Islet of Langerhans (tissue), 1 donor: Measurements from ENCODE around the gene FHAD1.

Experiments
- FAIRE-seq: peaks from one replicate; lab custom pipeline; 2011; peaks lifted over from hg19 to GRCh38; lab: Jason Lieb, UNC

FHAD1 gene

GRCh38 chr1:15326691-15327588 lies 79.9 kb downstream of the FHAD1 start:
- FAIRE-seq = no peak

GRCh38 chr1:15328351-15329103 lies 81.5 kb downstream of the FHAD1 start:
- peak; percentile 82 for FAIRE-seq

- no peak for FAIRE-seq
Measured at GRCh38 chr1:15329104-15329820, 82.2 kb downstream of the FHAD1 start.

- no peak for FAIRE-seq
Measured at GRCh38 chr1:15330028-15330427, 83.0 kb downstream of the FHAD1 start.

GRCh38 chr1:15331180-15331579 lies 84.2 kb downstream of the FHAD1 start:
- no peak for FAIRE-seq

- FAIRE-seq = no peak
Measured at GRCh38 chr1:15331734-15332133, 84.7 kb downstream of the FHAD1 start.

GRCh38 chr1:15332525-15332924 lies 85.5 kb downstream of the FHAD1 start:
- FAIRE-seq = no peak

- no peak for FAIRE-seq
Measured at GRCh38 chr1:15332952-15333715, 86.1 kb downstream of the FHAD1 start.

- FAIRE-seq = no peak
Measured at GRCh38 chr1:15334995-15335394, 88.0 kb downstream of the FHAD1 start.

- no peak for FAIRE-seq
Measured at GRCh38 chr1:15336866-15337265, 89.8 kb downstream of the FHAD1 start.

- FAIRE-seq = no peak
Measured at GRCh38 chr1:15337656-15338402, 90.8 kb downstream of the FHAD1 start.

GRCh38 chr1:15339570-15339969 lies 92.5 kb downstream of the FHAD1 start:
- FAIRE-seq = no peak

GRCh38 chr1:15341228-15341627 lies 94.2 kb downstream of the FHAD1 start:
- no peak for FAIRE-seq

- FAIRE-seq = no peak
Measured at GRCh38 chr1:15341634-15342407, 94.8 kb downstream of the FHAD1 start.

- no peak for FAIRE-seq
Measured at GRCh38 chr1:15342408-15342967, 95.5 kb downstream of the FHAD1 start.

- FAIRE-seq = no peak
Measured at GRCh38 chr1:15343099-15343498, 96.1 kb downstream of the FHAD1 start.

- no peak for FAIRE-seq
Measured at GRCh38 chr1:15343729-15344128, 96.7 kb downstream of the FHAD1 start.

- no peak for FAIRE-seq
Measured at GRCh38 chr1:15344380-15344779, 97.4 kb downstream of the FHAD1 start.

- no peak for FAIRE-seq
Measured at GRCh38 chr1:15344800-15345704, 98.0 kb downstream of the FHAD1 start.
